ENCODE results near the gene ABTB2. TPM values are rescaled to one million over a fixed set of nuclear protein-coding genes. Genes with fewer than 3 reads are reported as not detected.

The ABTB2 gene
- total and polyA plus RNA-seq, 9 of the 15 experiments (the other 6 are each of a cell fraction or from before 2014, with no cell fraction given), result 0.03 to 0.18 (median 0.12) TPM; not detected in 2

DNA sequence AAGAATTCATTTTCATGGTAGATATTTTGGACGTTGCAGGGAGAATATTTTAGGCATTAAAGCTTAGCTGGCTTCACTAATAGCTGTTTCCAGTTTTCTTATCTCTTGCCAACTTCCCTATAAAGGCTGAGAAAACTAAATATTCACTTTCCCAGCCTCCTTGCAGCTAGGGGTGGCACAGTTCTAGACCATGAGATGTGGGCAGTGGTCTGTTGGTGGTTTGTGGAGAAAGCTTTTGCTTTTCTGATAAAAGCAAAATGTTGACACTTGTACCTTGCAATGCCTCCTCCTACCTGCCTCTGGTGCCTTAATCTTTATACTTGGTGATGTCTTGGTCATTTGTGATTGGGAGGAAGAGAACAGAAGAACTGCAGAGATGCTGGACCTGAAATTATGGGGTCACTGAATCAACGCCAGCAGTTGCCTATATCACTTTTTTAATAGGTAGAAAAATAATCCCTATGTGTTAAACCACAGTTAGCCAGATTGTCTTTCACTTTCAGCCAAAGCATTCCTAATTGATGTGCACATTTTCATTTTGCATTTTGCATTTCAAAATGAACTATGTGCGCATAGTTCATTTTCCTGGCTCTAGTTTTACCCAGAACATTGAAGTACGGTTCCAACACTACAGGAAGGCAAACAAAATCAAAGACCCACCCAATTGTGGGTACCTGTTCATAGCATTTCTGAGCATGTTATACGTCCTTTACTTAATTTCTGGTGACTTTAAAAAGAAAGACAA lies 24.9 kb upstream of the ABTB2 start (continued):
- TF ChIP-seq, protein P1, sequence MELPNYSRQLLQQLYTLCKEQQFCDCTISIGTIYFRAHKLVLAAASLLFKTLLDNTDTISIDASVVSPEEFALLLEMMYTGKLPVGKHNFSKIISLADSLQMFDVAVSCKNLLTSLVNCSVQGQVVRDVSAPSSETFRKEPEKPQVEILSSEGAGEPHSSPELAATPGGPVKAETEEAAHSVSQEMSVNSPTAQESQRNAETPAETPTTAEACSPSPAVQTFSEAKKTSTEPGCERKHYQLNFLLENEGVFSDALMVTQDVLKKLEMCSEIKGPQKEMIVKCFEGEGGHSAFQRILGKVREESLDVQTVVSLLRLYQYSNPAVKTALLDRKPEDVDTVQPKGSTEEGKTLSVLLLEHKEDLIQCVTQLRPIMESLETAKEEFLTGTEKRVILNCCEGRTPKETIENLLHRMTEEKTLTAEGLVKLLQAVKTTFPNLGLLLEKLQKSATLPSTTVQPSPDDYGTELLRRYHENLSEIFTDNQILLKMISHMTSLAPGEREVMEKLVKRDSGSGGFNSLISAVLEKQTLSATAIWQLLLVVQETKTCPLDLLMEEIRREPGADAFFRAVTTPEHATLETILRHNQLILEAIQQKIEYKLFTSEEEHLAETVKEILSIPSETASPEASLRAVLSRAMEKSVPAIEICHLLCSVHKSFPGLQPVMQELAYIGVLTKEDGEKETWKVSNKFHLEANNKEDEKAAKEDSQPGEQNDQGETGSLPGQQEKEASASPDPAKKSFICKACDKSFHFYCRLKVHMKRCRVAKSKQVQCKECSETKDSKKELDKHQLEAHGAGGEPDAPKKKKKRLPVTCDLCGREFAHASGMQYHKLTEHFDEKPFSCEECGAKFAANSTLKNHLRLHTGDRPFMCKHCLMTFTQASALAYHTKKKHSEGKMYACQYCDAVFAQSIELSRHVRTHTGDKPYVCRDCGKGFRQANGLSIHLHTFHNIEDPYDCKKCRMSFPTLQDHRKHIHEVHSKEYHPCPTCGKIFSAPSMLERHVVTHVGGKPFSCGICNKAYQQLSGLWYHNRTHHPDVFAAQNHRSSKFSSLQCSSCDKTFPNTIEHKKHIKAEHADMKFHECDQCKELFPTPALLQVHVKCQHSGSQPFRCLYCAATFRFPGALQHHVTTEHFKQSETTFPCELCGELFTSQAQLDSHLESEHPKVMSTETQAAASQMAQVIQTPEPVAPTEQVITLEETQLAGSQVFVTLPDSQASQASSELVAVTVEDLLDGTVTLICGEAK (IDR thresholded peaks at IDR 0.05), result no peak
- TF ChIP-seq, protein P1 (CRISPR knock-in tag; IDR thresholded peaks at IDR 0.05), result no peak
- no peak for TF ChIP-seq TRIM24 (IDR thresholded peaks at IDR 0.05)

Data from K562 (cell line).